ENCODE data around the gene SNAPC3.

Gene SNAPC3

DNA sequence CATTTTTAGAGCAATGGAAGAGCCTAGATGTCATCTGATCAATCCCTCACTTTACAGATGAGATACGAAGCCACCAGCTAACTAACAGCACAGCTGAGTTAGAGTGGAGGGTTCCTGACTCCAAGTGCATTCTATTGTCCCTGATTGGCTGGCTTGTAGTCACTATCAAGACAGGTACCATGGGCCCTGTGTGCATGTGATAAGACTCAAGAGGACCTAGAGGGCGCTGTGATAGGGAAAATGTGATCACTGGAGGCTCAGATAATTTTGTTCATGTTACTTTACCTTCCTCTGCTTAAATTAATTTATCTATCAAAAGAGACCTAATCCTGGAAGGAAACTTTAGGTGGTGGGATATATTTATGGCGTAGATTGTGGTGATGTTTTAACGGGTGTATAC is 19.5 kb upstream of the SNAPC3 start:
- TF ChIP-seq, protein P1, sequence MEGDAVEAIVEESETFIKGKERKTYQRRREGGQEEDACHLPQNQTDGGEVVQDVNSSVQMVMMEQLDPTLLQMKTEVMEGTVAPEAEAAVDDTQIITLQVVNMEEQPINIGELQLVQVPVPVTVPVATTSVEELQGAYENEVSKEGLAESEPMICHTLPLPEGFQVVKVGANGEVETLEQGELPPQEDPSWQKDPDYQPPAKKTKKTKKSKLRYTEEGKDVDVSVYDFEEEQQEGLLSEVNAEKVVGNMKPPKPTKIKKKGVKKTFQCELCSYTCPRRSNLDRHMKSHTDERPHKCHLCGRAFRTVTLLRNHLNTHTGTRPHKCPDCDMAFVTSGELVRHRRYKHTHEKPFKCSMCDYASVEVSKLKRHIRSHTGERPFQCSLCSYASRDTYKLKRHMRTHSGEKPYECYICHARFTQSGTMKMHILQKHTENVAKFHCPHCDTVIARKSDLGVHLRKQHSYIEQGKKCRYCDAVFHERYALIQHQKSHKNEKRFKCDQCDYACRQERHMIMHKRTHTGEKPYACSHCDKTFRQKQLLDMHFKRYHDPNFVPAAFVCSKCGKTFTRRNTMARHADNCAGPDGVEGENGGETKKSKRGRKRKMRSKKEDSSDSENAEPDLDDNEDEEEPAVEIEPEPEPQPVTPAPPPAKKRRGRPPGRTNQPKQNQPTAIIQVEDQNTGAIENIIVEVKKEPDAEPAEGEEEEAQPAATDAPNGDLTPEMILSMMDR (conservative IDR thresholded peaks at IDR 0.05; ENCODE audit: low read depth, low read length), result peak; percentile 39

DNA sequence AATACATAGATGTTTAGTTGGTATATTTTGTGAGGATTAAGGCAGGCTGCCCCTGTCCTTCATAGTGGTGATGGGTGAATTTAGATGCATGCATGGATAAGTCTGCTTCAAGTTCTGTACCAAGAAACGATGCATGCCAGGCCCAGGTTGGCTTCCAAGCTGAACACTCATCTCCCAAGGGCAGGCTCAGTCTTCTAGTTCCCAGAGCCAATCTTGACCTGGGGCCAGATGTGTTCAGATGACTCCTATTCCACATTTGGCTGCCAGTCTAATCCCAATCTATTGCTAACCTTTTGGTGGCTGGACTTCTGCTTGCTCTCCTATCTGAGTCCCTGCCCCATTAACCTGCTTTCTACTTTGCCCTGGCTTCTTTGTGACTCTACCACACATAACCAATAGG is 18.5 kb upstream of the SNAPC3 start:
- DNase-seq (ENCODE audit: low read depth), result no peak
- TF ChIP-seq, protein P1 (conservative IDR thresholded peaks at IDR 0.05; ENCODE audit: low read depth, low read length), result no peak
- H3K4me3 ChIP-seq (ENCODE audit: low read length), result no peak overlapping the region

More for the DNA sequence above, 19.5 kb upstream of the SNAPC3 start:
- DNase-seq (ENCODE audit: low read depth), result no peak
- no peak overlapping the region for H3K4me3 ChIP-seq (ENCODE audit: low read length)

DNA sequence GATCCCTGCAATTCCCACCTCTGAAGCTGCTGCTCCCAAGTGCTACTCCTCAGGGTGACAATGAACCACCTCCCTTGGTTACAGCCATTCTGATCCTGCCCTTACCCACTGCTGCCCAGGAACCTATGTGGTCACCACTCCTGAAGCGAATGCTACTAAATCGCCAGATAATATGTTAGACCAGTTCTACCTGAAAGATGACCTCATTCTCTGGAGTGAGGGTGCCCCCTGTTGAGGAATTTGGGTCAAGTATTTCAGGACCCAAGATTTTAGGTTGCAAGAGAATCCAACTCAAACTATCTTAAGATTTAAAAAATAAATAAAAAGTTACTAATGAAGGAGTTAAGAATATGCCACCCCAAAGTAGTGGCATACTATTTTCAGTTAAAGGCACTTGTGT is 5.8 kb upstream of the SNAPC3 start:
- TF ChIP-seq, protein P1 (conservative IDR thresholded peaks at IDR 0.05; ENCODE audit: low read depth, low read length), result peak; percentile 51
- H3K4me3 ChIP-seq (ENCODE audit: low read length), result no peak overlapping the region
- no peak for DNase-seq (ENCODE audit: low read depth)

DNA sequence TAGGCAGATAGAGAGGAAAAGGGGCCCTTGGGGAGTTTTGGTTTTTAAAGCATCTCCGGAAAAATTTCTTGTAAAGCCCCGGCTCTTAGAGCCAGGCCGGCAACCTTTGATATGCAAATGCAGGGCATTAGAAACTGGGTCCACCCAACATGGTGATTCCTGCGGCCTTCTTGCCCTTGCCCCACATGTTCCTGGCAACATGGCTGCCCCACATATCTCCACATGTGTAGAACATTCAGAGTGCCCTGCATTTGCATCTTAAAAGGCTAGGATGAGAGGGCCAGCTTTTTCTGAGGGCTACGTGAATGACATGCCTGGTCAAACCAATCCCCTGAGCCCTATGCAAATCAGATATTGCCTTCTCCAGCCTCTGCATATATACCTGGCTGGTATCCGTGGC is 5.0 kb upstream of the SNAPC3 start:
- H3K4me3 ChIP-seq (ENCODE audit: low read length), result no peak overlapping the region
- DNase-seq (ENCODE audit: low read depth), result no peak
- TF ChIP-seq, protein P1 (conservative IDR thresholded peaks at IDR 0.05; ENCODE audit: low read depth, low read length), result no peak

DNA sequence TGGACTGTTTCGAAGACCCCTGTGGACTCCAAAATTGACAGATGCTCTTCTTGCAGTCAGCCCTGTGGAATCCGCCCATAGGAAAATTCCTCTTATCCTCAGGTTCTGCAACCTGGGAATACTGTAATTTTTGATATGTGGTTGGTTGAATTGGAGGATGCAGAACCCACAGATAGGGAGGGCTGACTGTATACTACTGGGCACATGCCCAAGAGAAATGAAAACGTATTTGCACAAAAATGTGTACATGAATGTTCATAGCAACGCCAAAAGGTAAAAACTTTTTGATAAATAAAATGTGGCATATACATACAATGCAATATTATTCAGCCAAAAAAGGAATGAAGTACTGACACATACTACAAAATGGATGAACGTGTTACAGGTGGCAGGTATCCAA is 1.9 kb upstream of the SNAPC3 start:
- TF ChIP-seq, protein P1 (conservative IDR thresholded peaks at IDR 0.05; ENCODE audit: low read depth, low read length), result no peak
- H3K4me3 ChIP-seq (ENCODE audit: low read length), result no peak overlapping the region
- DNase-seq (ENCODE audit: low read depth), result no peak

DNA sequence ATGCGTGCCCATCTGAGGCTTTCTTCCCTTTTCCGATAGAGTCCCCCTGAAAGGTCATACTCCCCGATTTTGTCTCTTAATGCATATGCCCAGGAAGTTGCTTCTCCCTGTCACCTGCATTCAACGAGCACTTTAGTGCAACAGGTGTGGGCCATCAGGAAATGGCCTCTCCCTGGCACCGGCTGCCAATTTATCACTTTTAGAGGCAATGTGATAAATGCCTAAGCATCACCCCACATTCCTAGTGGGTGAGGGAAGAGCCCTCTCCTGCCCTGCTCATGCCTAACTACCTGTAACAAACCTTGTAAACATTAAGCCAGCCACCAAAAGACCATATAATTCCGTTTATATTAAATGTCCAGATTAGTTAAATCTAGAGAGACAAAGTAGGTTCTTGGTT is 1.1 kb upstream of the SNAPC3 start:
- TF ChIP-seq, protein P1 (conservative IDR thresholded peaks at IDR 0.05; ENCODE audit: low read depth, low read length), result no peak
- H3K4me3 ChIP-seq (ENCODE audit: low read length), result no peak overlapping the region
- DNase-seq (ENCODE audit: low read depth), result no peak

DNA sequence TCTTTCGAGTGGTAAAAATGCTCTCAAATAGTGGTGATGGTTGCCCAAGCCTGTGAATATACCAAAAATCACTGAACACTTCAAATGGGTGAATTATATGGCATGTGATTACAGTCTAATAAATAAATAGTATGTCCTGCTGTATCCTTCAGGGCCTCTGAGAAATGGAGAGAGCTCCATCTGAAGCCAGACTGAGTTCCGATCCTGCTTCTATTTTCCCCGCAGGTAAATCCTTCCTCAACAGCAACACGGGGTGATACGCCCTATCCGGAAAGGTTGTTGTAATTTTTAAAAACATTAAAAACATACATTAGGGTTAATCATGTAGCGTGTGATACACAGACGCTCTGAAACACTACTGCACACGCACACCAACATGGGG is 695 bp upstream of the SNAPC3 start:
- TF ChIP-seq, protein P1 (conservative IDR thresholded peaks at IDR 0.05; ENCODE audit: low read depth, low read length), result no peak
- peak overlapping the region; percentile 98 for H3K4me3 ChIP-seq (ENCODE audit: low read length)
- no peak for DNase-seq (ENCODE audit: low read depth)
